ENCODE results near the gene ZNF488.

Gene ZNF488

GRCh38 chr10:47331954-47332353 lies 52.1 kb downstream of the ZNF488 start:
- TF ChIP-seq CTCF (IDR thresholded peaks at IDR 0.05; ENCODE audit: low read depth, low read length): no peak

GRCh38 chr10:47331491-47331890 lies 52.6 kb downstream of the ZNF488 start:
- H3K4me3 ChIP-seq (ENCODE audit: low read depth, low read length): no peak overlapping the region
- no peak for TF ChIP-seq CTCF (IDR thresholded peaks at IDR 0.05; ENCODE audit: low read depth, low read length)

More at GRCh38 chr10:47331954-47332353, 52.1 kb downstream of the ZNF488 start:
- no peak overlapping the region for H3K4me3 ChIP-seq (ENCODE audit: low read depth, low read length)

- no peak for TF ChIP-seq CTCF (IDR thresholded peaks at IDR 0.05; ENCODE audit: low read depth, low read length)
- no peak overlapping the region for H3K4me3 ChIP-seq (ENCODE audit: low read depth, low read length)
These were observed 53.3 kb downstream of the ZNF488 start for GRCh38 chr10:47330804-47331203.

- TF ChIP-seq CTCF (IDR thresholded peaks at IDR 0.05; ENCODE audit: low read depth, low read length): no peak
- H3K4me3 ChIP-seq (ENCODE audit: low read depth, low read length): no peak overlapping the region
These were observed 53.7 kb downstream of the ZNF488 start for GRCh38 chr10:47330366-47330765.

- TF ChIP-seq CTCF (IDR thresholded peaks at IDR 0.05; ENCODE audit: low read depth, low read length): no peak
- H3K4me3 ChIP-seq (ENCODE audit: low read depth, low read length): no peak overlapping the region
These were observed 54.2 kb downstream of the ZNF488 start for GRCh38 chr10:47329855-47330254.

- no peak overlapping the region for H3K4me3 ChIP-seq (ENCODE audit: low read depth, low read length)
- no peak for TF ChIP-seq CTCF (IDR thresholded peaks at IDR 0.05; ENCODE audit: low read depth, low read length)
These were observed 57.2 kb downstream of the ZNF488 start for GRCh38 chr10:47326927-47327330.

GRCh38 chr10:47326306-47326926 lies 57.7 kb downstream of the ZNF488 start:
- H3K4me3 ChIP-seq (ENCODE audit: low read depth, low read length): no peak overlapping the region
- no peak for TF ChIP-seq CTCF (IDR thresholded peaks at IDR 0.05; ENCODE audit: low read depth, low read length)
